Fibroblast of gingiva (primary cell): ENCODE measurements around the gene LUC7L.
"Not testable (repeated sequence)": the region's sequence is repeated elsewhere in the genome, so short reads cannot be mapped to it uniquely, and the experiment has no call there.

Experiments used
- DNase-seq: peaks from one replicate; pipeline ENCODE4 v3.0.0-alpha.2; 2011; ENCODE audit warnings: low read depth

The LUC7L gene

DNA sequence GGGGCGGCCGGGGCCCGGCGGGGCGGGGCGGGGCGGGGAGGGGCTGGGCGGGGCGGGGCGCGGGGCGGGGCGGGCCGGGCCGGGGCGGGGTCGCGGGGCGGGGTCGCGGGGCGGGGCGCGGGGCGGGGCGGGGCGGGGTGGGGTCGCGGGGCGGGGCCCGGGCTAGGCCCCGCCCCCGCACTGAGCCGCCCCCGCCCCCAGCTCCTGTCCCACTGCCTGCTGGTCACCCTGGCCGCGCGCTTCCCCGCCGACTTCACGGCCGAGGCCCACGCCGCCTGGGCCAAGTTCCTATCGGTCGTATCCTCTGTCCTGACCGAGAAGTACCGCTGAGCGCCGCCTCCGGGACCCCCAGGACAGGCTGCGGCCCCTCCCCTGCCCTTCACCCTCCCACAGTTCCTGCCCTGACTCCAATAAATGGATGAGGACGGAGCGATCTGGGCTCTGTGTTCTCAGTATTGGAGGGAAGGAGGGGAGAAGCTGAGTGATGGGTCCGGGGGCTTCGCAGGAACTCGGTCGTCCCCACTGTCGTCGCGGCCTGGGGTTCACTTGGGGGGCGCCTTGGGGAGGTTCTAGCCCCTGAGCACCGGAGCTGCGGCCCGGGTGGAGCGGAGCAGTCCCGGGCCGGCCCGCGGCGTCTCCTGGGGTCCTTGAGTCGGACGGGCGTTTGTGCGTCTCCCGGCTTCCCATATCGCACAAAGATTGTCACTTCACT is 64.3 kb downstream of the LUC7L start:
- no peak for DNase-seq

DNA sequence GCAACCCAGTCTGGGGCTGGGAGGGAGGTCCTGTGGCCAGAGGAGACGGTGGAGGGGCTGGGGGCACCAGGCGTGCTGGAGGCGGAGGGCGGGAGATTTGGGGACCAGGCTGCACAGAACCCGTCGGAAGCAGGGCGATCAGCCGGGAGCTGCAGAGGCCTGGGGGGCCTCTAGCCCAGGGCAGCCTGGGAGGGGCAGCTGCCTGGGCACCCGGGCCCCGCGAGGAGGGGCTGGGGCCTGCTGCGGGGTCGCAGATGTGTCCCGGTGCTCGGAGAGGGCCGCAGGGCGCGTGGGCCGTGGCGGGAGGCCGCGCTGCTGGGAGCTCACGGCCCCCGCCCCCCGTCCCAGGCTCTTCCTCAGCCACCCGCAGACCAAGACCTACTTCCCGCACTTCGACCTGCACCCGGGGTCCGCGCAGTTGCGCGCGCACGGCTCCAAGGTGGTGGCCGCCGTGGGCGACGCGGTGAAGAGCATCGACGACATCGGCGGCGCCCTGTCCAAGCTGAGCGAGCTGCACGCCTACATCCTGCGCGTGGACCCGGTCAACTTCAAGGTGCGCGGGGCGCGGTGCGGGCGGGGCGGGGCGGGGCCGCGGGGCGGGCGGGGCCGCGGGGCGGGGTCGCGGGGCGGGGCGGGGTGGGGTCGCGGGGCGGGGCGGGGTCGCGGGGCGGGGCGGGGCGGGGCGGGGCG is 65.0 kb downstream of the LUC7L start:
- not testable (repeated sequence) for DNase-seq

DNA sequence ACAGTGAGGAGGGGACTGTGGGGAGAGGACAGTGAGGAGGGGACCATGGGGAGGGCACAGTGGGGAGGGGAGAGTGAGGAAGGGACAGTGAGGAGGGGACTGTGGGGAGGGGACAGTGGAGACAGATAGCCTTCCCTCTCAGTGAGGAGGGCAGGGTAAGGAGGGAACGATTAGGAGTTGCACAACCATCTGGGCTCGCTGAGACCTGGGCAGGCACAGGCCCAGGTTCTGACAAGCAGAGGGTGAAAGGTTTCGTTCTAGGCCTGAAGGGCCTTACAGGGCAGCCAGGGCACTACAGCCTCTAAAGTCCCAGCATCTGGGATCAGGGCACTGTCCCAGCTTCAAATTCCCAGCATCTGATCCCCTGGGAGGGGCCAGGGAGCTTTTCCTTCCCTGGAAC is 65.6 kb downstream of the LUC7L start:
- not testable (repeated sequence) for DNase-seq

DNA sequence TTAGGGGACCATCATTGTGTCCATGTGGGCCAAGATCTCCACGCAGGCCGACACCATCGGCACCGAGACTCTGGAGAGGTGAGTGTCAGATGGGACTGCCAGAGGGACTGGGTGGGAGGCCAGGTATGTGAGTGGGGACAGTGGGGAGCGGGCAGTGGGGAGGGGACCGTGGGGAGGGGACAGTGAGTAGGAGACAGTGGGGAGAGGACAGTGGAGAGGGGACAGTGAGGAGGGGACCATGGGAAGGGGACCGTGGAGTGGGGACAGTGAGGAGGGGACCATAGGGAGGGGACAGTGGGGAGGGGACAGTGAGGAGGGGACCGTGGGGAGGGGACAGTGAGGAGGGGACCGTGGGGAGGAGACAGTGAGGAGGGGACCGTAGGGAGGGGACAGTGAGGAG is 66.1 kb downstream of the LUC7L start:
- DNase-seq, result not testable (repeated sequence)

DNA sequence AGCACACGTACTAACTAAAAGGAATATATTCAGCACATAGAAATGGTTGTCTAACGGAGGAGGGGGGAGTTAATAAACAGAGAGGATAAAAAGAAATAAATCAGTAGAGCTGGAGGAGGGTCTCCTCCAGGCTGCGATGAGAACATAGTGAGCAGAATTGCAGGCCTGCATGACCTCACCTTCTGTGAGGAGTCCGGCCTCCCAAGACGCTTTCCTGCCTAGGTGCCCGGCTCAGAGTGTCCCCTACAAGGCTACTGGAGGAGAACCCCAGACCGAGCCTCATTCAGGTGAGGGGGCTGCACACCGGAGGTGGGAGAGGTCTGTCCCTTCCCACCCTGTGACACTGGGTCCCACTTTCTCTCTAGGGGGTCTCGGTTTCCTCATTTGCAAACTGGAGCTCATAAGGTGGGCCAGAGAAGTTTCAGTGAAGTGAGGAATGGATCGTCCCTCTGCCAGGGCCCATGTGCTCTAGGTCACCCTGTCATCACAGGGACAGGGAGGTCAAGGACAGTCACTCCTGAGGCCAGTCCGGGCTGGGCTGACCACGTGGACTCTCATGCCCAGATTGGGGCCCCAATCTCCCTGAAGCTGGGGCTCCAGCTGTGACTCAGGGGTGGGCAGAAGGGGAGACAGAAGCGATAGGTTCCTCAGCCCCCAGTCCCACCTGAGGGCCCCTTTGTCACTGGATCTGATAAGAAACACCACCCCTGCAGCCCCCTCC is 66.8 kb downstream of the LUC7L start:
- DNase-seq, result no peak

DNA sequence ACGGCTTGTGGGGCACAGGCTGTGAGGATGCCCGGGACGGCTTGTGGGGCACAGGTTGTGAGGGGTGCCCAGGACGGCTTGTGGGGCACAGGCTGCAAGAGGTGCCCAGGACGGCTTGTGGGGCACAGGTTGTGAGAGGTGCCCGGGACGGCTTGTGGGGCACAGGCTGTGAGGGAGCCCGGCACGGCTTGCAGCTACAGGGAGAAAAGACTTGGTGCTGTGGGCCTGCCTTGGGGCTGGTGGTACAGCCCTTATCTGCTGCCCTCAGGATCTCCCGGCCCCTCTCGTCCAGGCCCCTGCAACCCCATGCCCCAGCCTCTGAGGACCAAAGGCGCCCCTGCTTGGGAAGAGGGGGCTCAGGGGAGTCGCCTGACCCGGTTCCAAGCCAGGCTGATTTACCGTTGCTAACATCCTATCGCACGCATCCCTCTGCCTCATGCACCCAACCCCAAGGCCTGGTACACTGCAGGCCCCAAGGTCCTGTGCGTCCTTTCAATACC is 68.5 kb downstream of the LUC7L start:
- DNase-seq, result no peak

DNA sequence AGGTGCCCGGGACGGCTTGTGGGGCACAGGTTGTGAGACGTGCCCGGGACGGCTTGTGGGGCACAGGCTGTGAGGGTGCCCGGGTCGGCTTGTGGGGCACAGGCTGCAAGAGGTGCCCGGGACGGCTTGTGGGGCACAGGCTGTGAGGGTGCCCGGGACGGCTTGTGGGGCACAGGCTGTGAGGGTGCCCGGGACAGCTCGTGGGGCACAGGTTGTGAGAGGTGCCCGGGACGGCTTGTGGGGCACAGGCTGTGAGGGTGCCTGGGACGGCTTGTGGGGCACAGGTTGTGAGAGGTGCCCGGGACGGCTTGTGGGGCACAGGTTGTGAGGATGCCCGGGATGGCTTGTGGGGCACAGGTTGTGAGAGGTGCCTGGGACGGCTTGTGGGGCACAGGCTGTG is 69.0 kb downstream of the LUC7L start:
- DNase-seq, result not testable (repeated sequence)

DNA sequence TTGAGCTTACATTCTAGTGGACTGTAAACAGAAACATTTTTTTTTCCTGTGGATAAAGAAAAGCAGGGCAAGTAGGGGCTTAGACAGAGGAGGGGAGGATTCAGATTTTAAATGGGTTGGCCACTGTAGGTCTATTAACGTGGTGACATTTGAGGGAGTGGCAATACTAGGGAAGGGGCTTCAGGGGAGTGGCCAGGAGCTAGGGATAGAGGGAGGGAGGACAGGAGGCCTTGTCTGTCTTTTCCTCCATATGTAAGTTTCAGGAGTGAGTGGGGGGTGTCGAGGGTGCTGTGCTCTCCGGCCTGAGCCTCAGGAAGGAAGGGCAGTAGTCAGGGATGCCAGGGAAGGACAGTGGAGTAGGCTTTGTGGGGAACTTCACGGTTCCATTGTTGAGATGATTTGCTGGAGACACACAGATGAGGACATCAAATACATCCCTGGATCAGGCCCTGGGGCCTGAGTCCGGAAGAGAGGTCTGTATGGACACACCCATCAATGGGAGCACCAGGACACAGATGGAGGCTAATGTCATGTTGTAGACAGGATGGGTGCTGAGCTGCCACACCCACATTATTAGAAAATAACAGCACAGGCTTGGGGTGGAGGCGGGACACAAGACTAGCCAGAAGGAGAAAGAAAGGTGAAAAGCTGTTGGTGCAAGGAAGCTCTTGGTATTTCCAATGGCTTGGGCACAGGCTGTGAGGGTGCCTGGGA is 70.0 kb downstream of the LUC7L start:
- DNase-seq, result no peak

DNA sequence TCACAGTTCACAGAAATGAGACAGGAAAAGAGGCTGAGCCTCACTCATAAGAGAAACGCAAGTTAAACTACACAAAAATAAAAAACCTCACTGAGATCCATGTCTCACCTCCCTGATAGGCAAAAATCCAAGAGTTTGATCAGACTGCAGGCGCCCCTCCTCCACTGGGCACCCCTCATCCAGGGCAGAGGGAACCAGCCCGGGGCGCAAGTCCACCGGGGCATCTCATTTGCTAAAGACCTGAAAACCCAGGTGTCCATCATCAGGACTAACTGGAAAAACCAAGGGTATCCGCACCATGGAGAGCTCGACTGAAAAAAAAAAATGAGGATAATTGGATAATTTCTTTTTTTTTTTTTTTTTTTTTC is 74.2 kb downstream of the LUC7L start:
- DNase-seq, result no peak

DNA sequence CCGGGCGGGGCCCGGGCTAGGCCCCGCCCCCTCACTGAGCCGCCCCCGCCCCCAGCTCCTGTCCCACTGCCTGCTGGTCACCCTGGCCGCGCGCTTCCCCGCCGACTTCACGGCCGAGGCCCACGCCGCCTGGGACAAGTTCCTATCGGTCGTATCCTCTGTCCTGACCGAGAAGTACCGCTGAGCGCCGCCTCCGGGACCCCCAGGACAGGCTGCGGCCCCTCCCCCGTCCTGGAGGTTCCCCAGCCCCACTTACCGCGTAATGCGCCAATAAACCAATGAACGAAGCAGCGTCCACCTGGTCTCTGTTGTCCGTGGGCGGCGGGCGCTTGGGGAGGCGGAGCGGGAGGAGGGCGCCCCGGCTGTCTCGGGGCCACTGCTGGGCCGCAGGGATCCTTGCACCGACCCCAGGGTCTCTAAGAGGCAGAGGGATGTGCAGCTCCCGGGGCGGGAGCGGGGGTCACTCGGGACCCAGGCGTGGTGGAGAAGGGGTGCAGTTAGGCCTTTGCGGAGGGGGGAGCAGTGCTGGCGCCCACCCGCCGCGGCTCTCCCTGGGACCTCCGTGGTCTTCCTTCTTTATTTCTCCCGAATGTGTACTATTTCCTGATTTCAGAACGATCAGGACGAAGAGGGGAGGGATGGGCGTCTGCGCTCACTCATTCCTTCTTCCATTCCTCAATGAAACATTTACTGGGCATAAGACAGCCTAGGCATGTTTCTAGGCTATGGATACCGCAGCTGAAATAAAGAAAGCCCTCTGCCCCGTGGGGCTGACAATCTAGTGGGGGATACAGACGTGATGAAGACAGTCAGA is 74.8 kb downstream of the LUC7L start:
- DNase-seq, result no peak

DNA sequence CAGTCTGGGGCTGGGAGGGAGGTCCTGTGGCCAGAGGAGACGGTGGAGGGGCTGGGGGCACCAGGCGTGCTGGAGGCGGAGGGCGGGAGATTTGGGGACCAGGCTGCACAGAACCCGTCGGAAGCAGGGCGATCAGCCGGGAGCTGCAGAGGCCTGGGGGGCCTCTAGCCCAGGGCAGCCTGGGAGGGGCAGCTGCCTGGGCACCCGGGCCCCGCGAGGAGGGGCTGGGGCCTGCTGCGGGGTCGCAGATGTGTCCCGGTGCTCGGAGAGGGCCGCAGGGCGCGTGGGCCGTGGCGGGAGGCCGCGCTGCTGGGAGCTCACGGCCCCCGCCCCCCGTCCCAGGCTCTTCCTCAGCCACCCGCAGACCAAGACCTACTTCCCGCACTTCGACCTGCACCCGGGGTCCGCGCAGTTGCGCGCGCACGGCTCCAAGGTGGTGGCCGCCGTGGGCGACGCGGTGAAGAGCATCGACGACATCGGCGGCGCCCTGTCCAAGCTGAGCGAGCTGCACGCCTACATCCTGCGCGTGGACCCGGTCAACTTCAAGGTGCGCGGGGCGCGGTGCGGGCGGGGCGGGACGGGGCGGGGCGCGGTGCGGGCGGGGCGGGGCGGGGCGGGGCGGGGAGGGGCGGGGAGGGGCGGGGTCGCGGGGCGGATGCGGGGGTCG is 75.6 kb downstream of the LUC7L start:
- not testable (repeated sequence) for DNase-seq

DNA sequence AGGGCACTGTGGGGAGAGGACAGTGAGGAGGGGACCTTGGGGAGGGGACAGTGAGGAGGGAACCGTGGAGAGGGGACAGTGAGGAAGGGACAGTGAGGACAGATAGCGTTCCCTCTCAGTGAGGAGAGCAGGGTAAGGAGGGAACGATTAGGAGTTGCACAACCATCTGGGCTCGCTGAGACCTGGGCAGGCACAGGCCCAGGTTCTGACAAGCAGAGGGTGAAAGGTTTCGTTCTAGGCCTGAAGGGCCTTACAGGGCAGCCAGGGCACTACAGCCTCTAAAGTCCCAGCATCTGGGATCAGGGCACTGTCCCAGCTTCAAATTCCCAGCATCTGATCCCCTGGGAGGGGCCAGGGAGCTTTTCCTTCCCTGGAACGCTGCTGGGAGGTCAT is 76.1 kb downstream of the LUC7L start:
- not testable (repeated sequence) for DNase-seq

DNA sequence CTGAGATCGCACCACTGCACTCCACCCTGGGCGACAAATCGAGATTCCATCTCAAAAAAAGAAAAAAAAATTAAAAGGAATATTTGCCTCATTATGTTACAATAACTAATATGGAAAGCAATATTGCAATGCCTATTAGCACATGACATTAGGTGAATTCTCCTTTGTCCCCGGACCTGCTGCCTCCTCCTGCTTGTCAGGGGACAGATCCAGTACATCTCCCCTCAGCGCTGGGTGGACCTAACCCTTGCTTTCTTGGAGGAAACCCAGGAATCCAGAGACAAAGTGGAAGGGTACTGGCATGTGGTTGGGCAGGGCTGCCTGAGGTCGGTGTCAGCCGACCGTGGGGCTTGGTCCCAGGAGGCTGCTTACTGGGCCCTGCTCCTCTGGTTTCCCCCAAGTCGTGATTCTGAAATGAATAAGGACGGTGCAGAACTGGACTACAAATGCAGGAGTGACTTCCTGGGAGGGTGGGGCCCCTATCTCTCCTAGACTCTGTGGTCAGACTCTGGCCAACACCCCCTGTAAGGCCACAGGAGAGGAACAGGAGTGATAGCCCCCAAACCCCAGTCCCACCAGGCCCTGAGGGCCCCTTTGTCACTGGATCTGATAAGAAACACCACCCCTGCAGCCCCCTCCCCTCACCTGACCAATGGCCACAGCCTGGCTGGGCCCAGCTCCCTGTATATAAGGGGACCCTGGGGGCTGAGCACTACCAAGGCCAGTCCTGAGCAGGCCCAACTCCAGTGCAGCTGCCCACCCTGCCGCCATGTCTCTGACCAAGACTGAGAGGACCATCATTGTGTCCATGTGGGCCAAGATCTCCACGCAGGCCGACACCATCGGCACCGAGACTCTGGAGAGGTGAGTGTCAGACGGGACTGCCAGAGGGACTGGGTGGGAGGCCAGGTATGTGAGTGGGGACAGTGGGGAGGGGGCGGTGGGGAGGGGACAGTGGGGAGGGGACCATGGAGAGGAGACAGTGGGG is 76.8 kb downstream of the LUC7L start, which contains the start of gene HBZ:
Gene HBZ (plus strand): TSS at position 504 of the 988 bp plus-strand sequence. CDS start 266 bp downstream, at position 770.
- DNase-seq, result no peak

DNA sequence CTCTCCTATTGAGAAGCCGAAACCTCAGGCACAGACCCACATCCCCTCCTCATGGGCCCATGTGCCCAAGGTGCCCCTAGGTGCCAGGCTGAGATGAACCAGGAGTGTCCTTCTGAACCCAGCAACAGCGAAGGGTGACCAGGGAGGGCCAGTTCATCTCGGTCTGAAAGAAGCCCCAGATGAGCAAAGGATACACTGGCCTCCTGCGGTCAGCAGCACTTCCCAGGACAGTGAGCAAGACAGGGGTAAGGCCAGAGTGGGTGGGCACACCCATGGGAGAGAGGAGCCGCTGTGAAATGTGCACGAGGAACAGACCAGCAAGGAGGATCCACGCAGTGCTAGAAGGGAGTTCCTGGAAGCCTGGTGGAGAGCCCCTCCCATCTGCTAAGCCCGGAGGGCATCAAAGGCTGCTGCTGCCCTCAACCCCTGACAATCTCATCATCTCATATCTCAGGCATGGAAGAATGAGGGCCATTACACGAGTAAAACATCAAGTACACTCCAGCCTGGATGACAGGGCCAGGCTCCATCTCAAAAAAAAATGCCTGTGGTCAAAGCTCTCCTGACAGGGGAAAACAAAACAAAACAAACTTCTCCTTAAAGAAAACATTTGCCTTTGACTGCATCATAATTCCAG is 80.1 kb downstream of the LUC7L start:
- DNase-seq, result no peak

DNA sequence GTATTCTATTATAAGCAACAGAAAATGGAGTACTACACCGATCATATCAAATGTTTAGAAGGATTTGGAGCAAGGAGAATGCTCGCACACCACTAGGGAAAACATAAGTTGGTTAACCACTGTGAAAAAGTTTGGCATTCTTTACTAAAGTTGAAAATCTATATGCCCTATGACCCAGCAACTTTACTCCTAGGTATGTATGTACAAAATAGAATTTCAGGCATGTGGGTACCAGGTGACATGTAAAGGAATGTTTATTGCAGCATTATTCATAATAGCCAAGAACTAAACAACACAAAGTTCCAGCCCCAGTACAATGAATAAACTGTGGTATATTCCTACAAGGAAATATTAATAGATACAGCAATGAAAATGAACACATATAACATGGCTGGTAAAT is 82.6 kb downstream of the LUC7L start:
- no peak for DNase-seq

DNA sequence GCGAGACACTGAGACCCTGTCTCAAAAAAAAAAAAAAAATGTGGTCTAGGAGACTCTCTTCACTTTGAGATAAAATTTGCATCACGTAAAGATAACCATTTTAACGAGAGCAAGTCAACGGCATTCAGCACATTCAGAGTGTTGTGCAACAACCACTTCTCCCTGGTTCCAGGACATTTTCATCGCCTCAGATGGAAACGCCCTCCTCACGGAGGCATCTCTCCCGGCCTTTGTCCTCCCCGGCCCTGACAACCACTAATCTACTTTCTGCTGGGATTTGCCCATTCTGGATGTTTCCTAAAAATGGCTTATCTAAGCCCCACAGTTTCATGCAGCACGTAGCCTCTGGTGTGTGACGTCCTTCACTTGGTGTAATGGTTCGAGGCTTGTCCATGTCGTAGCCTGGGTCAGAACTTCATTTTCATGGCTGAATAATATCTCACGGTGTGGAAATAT is 84.4 kb downstream of the LUC7L start:
- no peak for DNase-seq

DNA sequence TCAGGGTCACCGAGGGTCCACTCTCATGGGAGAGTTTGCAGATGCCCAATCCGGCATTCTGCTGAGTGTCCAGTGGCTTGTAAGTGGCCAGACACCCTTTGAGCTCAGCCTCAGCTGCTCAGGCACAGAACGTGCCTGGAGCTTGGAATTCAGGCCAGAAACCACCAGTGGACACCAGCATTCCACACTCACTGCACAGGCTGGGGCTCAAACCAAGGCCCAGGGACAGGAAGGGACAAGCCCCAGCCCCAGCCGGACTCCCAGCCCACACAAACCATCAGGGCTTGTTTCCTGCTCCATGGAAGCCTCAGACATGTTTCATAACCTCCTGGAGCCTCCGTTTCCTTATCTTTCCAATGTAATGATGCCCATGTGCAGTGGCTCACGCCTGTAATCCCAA is 85.8 kb downstream of the LUC7L start:
- DNase-seq, result no peak

DNA sequence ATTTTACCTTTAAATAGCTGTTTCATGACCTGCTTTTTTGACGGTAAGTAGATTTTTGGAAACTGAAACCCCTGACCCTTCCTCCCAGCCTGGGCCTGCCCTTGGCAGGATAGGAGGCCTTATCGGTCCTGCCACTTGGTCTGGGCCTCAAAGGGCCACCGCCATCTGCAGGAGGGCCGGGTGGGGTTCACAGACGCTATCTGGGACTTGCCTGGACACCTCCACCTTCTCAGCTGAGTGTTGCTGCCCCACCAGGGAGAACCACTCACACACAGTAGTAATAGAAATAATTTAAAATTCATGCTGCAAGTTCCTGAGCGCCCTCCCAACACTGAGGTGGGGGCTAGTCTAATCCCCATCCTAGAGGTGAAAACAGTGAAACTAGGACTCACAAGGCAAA is 86.2 kb downstream of the LUC7L start:
- DNase-seq, result no peak

DNA sequence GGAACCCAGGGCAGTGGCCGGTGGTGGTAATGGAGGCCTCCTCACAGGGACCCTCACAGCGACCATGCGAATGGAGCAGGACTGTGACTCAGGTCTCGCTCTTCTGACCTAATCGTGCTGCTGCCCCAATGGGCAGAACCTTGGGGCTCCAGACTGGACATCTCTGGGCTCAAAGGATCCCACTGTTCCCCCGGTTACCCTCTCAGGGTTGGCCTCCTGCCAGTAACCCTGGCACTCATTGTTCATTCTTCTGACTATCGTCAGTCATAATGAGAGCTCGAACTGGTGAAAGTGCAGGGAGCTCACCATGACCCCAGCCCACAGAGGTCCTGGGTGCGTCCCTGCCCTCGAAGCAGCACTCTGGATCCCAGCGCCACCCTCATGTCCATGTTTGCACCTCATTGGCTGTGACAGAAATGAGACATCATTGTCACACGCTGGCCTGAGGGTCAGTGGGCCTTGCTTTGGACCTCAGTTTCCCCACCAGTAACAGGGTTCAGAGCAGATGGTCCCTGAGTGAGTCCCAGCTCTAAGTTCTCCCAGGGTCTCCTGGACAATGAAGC is 86.8 kb downstream of the LUC7L start:
- no peak for DNase-seq
